NK-92 treated with Interleukin-12 subunit alpha and Interleukin-12 subunit beta, amount 100 ng/mL, for 24 hours (cell line): ENCODE results near the gene PRH2.

Experiments
- DNase-seq: peaks from one replicate; lab custom pipeline; 2025; lab: John Stamatoyannopoulos, UW

PRH2 gene

DNA sequence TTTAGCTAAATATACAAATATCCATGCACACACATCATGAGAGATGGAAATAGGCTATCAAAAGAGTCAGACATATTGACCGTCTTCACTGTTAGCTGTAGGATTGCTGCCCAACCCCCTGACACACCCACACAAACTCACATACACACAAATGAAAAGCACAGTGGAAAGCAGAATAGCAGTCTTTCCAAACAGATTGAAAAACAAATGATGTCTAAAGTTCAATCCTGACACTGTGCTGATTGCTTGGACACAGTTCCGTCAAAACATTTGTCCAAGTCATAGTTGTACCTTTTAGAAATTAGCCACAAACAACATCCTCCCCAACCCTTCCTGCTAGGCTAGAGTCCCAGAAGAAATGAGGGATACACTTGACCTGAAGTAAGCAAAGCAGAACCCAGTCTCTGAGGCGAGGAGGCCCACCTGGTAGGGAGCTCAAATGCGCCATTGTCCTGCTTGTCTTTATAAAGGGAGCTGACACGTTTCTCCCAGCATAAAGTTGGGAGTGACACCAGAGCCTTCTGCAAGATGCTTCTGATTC, at the start of gene PRH2:
Gene PRH2, plus strand, starts transcription at position 491 of the 541 bp plus-strand sequence. Its CDS starts 38 bp downstream, at position 529.
- DNase-seq: no peak

DNA sequence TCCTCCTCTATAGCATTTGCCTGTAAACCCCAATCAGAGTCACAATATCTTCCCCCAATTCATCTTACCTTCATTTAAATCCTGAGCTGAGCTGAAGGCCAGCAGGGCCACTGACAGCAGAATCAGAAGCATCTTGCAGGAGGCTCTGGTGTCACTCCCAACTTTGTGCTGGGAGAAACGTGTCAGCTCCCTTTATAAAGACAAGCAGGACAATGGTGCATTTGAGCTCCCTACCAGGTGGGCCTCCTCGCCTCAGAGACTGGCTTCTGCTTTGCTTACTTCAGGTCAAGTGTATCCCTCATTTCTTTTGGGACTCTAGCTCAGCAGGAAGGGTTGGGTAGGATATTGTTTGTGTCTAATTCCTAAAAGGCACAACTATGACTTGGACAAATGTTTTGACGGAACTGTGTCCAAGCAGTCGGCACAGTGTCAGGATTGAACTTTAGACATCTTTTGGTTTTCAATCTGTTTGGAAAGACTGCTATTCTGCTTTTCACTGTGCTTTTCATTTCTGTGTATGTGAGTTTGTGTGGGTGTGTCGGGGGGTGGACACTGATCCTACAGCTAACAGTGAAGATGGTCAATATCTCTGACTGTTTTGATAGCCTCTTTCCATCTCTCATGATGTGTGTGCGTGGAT, 44.8 kb upstream of the PRH2 start, which contains the start of gene PRH1:
Gene PRH1, minus strand, starts transcription at position 170 of the 640 bp plus-strand sequence. Its CDS starts 38 bp downstream, at position 132.
- no peak for DNase-seq

DNA sequence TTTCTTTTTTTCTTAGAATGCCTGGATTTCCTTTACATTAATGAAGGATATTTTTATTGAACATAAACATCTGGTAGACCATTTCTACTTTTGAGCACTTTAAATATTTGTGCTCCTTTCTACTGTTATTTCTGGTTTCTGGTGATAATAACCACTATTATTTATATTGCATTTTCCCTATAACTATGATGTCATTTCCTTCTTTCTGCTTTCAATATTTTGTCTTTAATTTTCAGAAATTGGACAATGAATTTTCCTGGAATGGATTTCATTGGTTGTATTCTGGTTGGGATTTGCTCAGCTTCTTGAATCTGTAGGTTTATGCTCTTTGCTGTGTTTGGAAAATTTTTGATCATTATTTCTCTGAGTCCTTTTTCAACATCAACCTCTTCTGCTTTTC, 39.8 kb upstream of the PRH2 start:
- no peak for DNase-seq

DNA sequence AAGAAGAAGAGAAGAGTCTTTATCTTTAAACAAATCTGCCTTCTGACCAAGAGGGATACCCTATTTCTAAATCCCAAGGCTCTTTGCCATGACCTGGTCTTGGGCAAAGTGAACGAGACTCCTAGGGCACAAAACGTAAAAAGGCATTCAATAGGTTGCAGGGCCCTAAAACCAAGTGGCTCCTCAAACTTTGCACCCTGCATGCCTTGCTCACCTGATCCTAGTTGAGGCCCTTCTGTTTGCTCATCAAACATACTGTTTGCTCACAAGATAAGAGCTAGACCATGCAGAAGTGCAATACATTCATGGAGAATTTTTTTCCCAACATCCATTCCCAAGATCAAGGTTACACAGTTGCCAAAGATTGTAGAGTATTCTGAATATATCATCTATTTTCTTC, 37.1 kb upstream of the PRH2 start:
- DNase-seq: no peak

GRCh38 chr12:10896854-10897253, 32.2 kb upstream of the PRH2 start:
- DNase-seq: no peak

- DNase-seq: no peak
Observed at GRCh38 chr12:10900530-10900929, 28.5 kb upstream of the PRH2 start.

DNA sequence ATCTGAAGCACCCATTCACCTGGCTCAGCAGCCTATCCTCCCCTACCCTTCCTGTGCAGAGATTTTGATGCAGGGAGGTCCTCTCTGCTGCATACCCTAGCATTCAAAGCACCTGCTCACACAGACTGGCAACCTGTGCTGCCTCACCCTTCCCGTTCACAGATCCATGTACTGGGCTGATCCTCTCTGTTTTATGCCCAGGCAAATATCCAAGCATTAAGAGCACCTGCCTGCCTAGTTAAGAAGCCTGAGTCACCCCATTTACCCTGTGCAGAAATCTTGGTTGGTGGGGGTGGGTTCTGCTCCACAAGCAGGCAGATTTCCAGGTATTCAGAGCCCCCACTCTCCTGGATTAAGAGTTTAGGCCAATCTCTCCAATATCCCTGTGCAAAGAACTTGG, 28.1 kb upstream of the PRH2 start:
- DNase-seq: no peak

DNA sequence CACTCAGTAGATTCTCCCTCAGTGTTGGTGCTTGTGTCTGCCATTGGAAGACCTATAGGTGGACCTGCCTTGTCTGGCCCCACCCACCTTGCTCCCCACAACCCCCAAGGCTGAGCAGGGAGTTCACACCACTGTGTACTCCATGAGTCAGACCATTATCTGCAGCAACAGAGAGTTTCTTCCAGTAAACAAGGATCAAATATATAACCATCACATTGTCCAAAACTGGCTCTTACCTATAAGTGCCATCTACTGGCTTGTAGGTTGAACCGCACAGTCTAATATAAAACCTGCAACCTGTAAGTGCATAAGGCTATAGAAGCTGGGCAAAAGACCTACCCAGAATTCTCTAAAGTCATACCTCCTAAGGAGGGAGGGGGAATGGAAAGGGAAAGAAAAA, 27.6 kb upstream of the PRH2 start:
- DNase-seq: no peak

- DNase-seq: no peak
Observed at GRCh38 chr12:10904686-10905085, 24.4 kb upstream of the PRH2 start.

DNA sequence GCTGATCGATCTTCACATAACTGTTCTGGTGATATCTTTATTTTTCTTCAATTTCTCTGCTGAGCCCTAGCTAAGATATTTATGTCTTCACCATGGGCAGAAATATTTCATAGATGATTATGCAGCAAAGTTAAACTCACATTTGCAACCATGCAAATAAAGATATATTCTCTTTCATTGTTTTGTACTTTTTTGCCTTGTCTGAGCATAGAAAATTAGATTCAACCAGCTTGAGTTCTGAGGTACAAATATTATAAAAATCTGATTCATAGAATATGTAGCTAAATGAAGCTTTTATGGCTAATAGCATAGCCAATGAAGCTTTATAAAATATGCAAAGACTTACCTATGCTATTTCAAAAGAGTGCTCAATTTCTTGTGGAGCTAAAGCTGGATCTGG, 19.6 kb upstream of the PRH2 start, which contains the start of gene TAS2R13:
Gene TAS2R13, minus strand, starts transcription at position 101 of the 400 bp plus-strand sequence. CDS start 264 bp downstream, outside the sequence.
- no peak for DNase-seq

DNA sequence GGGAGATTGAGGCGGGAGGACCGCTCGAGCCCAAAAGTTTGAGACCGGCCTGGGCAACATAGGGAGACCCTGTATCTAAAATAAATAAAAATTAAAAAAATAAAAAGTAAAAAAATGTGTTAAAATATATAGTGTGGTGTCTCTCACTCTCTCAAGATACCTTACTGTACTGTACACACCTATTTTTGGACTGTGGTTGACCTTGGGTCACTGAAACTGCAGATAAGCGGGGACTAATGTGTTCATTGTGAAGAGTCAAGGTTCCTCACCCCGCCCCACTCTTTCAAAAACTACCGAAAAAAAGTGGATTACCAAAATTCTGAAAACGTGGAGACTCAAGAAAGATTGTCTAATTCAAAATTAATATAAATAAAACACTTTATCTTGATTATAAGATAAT, 18.7 kb upstream of the PRH2 start:
- no peak for DNase-seq

DNA sequence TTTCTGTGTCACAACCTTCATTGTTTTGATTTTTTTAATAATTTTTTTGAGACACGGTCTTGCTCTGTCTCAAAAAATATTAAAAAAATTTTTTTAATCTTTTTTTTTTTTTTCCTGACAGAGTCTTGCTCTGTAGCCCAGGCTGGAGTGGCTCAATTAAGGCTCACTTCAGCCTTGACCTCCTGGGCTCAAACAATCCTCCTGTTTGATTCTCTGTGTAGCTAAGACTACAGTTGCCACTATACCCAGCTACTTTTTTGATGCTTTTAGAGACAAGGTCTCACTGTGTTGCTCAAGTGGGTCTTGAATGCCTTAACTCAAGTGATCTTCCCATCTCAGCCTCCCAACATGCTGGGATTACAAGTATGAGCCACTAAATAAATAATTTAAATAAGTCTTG, 9.2 kb upstream of the PRH2 start:
- DNase-seq: no peak

DNA sequence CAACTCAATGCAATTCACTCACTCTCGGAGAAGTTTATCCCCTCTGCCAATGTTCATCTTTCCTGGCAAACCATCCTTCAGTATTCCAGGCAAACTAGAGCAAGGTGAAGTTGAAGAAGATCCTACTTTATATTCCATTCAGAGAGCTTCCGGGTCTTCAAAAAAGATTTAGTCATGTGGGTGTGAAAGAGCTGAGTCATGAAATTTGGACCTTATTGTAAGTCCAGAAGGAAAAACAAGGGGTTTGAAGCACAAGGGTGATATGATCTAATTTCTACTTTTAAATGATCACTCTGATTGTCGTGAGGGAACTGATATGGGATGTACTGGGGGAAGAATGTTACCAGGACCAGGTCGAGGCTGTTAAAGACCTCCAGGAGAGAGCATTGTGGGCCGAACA, 2.8 kb upstream of the PRH2 start:
- DNase-seq: no peak

- DNase-seq: no peak
Observed at GRCh38 chr12:10936506-10936905, 7.5 kb downstream of the PRH2 start.

GRCh38 chr12:10939163-10939562, 10.1 kb downstream of the PRH2 start, which contains the start of gene TAS2R14:
Gene TAS2R14, minus strand, starts transcription at chr12:10939263. Its CDS starts 56 bp downstream, at chr12:10939207.
- no peak for DNase-seq

DNA sequence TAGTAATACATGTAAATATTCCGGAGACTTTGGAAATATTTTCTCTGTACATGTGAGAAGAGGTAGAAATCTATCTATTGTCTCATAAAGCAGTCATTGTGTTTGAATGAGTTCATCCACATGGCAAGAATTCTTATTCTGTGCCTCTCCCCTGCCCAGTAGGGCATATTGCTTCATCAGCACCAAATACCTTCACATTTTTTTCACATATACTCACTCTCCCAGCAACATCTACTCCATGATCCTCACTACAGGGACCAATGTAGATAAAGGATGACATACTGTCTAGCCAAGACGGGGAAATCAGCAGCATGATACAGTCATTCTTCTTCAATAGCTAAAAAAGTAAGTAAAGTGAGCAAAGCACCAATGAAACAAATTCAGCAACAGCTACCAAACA, 11.4 kb downstream of the PRH2 start:
- DNase-seq: no peak

DNA sequence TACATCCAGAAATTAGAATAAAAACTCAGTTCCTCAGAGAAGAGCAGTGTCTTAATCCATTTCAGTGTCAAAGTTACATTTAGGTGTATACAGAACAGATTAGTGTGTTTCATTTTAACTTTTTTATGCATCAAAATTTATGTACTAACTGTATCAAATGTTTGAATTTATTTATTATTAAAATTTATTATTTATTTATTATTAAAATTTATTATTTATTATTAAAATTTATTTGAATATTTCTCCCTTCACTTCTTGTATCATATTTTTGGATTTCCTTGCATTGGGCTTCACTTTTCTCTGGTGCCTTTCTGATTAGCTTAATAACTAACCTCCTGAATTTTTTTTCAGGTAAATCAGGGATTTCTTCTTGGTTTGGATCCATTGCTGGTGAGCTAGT, 12.3 kb downstream of the PRH2 start:
- no peak for DNase-seq

- no peak for DNase-seq
Observed at GRCh38 chr12:10941916-10942607, 13.0 kb downstream of the PRH2 start.

GRCh38 chr12:10943167-10943566, 14.1 kb downstream of the PRH2 start:
- no peak for DNase-seq

GRCh38 chr12:10952645-10953044, 23.6 kb downstream of the PRH2 start:
- DNase-seq: no peak

DNA sequence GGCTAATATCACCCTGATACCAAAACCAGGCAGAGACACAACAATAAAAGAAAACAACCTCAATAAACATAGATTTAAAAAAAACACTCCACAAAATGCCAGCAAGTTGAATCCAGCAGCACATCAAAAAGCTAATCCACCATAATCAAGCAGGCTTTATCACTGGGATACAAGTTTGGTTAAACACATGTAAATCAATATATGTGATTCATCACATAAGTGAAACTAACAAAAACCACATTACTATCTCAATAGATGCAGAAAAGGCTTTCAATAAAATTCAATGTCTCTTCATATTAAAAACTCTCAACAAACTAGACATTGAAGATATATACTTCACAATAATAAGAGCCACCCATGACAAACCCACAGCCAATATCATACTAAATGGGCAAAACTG, 27.0 kb downstream of the PRH2 start:
- no peak for DNase-seq

GRCh38 chr12:10957741-10958140, 28.7 kb downstream of the PRH2 start:
- DNase-seq: no peak

- no peak for DNase-seq
Observed at GRCh38 chr12:10959804-10960203, 30.8 kb downstream of the PRH2 start.
